Measurements from ENCODE around the gene LIPN. TPM values are rescaled to one million over a fixed set of nuclear protein-coding genes. Genes with fewer than 3 reads are reported as not detected.

Gene LIPN
- total RNA-seq, 1 donor from 2014 or later = not detected

DNA sequence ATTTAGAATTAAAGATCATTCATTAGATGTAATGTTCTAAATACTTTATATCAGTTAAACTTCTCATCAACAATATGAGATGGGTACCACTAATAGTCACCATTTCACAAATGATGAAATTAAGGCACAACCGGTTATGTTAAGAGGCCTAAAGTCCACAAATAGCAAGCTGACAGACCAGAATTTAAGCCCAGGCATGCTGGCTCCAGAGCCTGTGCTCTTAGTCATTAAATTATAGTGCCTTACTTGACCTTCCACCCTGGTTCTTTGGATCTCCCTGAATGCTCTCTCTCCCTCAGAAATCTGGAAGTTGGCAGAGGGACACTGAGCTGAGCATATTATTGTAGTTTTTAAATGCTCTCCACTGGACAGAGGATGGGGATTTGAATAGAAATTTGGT, 3.6 kb downstream of the LIPN start:
- no peak for DNase-seq (ENCODE audit: low read depth, low spot score)
- Mint-ChIP-seq H3K36me3 (ENCODE audit: low read depth) (no peaks in the 10 kb centered on the region), H3K27me3 (ENCODE audit: low read depth) (no peaks in the 10 kb centered on the region), H3K27ac (ENCODE audit: unreplicated experiment) (no peak overlapping the region), H3K4me3 (no peak overlapping the region), H3K9me3 (no peaks in the 10 kb centered on the region), H3K4me1 (no peaks in the 10 kb centered on the region)
- TF ChIP-seq, protein P1, sequence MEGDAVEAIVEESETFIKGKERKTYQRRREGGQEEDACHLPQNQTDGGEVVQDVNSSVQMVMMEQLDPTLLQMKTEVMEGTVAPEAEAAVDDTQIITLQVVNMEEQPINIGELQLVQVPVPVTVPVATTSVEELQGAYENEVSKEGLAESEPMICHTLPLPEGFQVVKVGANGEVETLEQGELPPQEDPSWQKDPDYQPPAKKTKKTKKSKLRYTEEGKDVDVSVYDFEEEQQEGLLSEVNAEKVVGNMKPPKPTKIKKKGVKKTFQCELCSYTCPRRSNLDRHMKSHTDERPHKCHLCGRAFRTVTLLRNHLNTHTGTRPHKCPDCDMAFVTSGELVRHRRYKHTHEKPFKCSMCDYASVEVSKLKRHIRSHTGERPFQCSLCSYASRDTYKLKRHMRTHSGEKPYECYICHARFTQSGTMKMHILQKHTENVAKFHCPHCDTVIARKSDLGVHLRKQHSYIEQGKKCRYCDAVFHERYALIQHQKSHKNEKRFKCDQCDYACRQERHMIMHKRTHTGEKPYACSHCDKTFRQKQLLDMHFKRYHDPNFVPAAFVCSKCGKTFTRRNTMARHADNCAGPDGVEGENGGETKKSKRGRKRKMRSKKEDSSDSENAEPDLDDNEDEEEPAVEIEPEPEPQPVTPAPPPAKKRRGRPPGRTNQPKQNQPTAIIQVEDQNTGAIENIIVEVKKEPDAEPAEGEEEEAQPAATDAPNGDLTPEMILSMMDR (conservative IDR thresholded peaks at IDR 0.05) = no peak

DNA sequence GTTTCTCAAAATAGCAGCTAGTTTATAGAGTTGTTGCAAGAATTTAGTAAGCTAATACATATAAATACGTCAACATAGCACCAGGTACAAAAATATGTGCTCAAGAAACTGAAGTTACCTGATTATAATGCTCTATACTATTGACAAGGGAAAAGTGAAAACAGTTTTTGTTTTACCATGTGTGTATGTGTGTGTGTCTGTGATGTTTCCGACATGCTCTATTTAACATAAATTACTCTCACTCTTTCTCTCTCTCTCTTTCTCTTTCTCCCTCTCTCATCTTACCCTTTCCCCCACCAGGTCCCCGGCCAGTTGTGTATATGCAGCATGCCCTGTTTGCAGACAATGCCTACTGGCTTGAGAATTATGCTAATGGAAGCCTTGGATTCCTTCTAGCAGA, 4.3 kb downstream of the LIPN start:
- no peaks in the 10 kb centered on the region for H3K9me3 Mint-ChIP-seq
- TF ChIP-seq, protein P1 (conservative IDR thresholded peaks at IDR 0.05) = no peak
- no peaks in the 10 kb centered on the region for H3K27me3 Mint-ChIP-seq (ENCODE audit: low read depth)
- H3K36me3 Mint-ChIP-seq (ENCODE audit: low read depth) = no peaks in the 10 kb centered on the region
- no peak overlapping the region for H3K4me3 Mint-ChIP-seq
- no peaks in the 10 kb centered on the region for H3K4me1 Mint-ChIP-seq
- DNase-seq (ENCODE audit: low read depth, low spot score) = no peak
- H3K27ac Mint-ChIP-seq (ENCODE audit: unreplicated experiment) = no peak overlapping the region

DNA sequence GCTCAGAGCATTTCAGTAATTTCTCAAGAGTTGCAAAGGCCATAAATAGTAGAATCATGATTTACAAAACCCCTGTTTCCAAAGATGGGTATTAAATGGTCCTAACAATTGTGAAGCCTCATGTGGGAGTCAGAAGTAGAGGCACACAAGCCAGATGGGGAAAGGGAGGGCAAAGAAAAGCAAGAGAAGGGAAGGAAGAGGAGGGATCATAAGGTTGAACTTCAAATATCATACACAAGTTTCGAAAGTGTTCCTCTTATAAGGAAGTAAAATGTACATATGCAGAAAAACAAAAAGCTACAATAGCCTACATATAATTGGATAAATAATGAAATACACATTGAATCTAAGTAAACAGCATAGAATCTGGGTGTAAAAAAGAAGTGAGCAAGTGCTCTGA, 6.0 kb downstream of the LIPN start:
- TF ChIP-seq, protein P1 (conservative IDR thresholded peaks at IDR 0.05) = no peak
- DNase-seq (ENCODE audit: low read depth, low spot score) = no peak
- H3K27me3 Mint-ChIP-seq (ENCODE audit: low read depth) = no peaks in the 10 kb centered on the region
- no peaks in the 10 kb centered on the region for H3K9me3 Mint-ChIP-seq
- no peak overlapping the region for H3K4me3 Mint-ChIP-seq
- H3K36me3 Mint-ChIP-seq (ENCODE audit: low read depth) = no peaks in the 10 kb centered on the region
- H3K27ac Mint-ChIP-seq (ENCODE audit: unreplicated experiment) = no peak overlapping the region
- no peaks in the 10 kb centered on the region for H3K4me1 Mint-ChIP-seq

DNA sequence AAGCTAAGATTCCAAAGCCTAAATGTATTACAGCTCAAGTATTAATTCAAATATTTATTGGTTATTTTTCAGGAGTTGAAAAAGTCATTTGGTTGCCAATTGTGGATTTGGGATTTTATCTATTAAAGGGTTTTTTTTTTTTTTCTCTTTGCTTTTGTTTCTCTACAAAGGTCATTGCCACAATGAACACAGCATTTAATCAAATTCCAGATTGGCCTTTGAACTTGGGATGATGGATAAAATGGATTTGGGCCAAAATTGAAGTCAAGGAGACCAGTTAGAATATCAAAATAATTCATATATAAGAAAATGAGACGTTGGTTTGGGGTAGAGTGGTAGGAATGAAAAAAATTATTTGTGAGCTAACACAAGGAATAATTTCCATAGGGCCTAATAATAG, 9.6 kb downstream of the LIPN start:
- H3K27ac Mint-ChIP-seq (ENCODE audit: unreplicated experiment) = no peak overlapping the region
- H3K27me3 Mint-ChIP-seq (ENCODE audit: low read depth) = no peaks in the 10 kb centered on the region
- DNase-seq (ENCODE audit: low read depth, low spot score) = no peak
- H3K4me1 Mint-ChIP-seq = no peaks in the 10 kb centered on the region
- H3K36me3 Mint-ChIP-seq (ENCODE audit: low read depth) = no peaks in the 10 kb centered on the region
- peaks cover 7% of the 10 kb centered on the region for H3K9me3 Mint-ChIP-seq
- TF ChIP-seq, protein P1 (conservative IDR thresholded peaks at IDR 0.05) = no peak
- H3K4me3 Mint-ChIP-seq = no peak overlapping the region

DNA sequence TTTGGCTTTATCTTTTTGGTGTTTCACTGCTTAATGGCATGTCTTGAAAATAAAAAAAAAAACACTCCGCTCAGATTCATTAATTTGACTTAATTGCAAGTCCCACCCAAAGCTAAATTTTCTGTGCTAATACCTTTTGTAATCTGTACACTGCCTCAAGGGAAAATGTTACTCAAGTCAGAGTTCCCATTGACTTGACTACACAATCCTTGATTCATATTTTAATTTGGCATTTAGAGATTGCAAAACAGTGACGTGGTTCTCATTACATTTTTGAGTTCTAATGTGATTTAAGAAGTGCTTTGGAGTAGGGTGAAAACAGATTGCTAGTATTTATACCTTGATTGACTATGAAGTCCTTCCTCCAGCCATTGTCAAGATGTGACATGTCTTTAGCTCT, 21.4 kb downstream of the LIPN start:
- Mint-ChIP-seq H3K9me3 (peaks cover 5% of the 10 kb centered on the region), H3K27ac (ENCODE audit: unreplicated experiment) (no peak overlapping the region), H3K36me3 (ENCODE audit: low read depth) (no peaks in the 10 kb centered on the region), H3K4me1 (no peaks in the 10 kb centered on the region), H3K27me3 (ENCODE audit: low read depth) (peaks cover 2% of the 10 kb centered on the region), H3K4me3 (no peak overlapping the region)
- TF ChIP-seq, protein P1 (conservative IDR thresholded peaks at IDR 0.05) = no peak
- no peak for DNase-seq (ENCODE audit: low read depth, low spot score)

DNA sequence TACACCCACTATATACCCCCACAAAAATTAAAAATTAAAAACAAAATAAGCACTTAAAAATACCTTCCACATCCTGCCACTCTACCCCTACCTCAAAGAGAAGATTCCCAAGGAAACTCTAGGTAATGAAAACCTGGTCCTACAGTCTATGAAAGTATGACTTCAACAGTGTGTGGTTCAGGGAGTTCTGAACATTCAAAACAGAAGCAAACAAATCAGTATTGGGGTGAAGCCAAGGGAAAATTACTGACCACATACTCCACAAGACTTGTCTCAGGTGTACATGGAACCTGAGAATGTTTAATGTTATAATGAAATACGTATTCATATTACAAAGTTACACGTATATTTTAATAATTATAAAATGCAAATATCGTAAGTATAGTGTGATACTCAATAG, 22.4 kb downstream of the LIPN start:
- H3K36me3 Mint-ChIP-seq (ENCODE audit: low read depth) = no peaks in the 10 kb centered on the region
- DNase-seq (ENCODE audit: low read depth, low spot score) = no peak
- H3K9me3 Mint-ChIP-seq = peaks cover 5% of the 10 kb centered on the region
- H3K27ac Mint-ChIP-seq (ENCODE audit: unreplicated experiment) = no peak overlapping the region
- TF ChIP-seq, protein P1 (conservative IDR thresholded peaks at IDR 0.05) = no peak
- H3K4me3 Mint-ChIP-seq = no peak overlapping the region
- H3K27me3 Mint-ChIP-seq (ENCODE audit: low read depth) = peaks cover 2% of the 10 kb centered on the region
- H3K4me1 Mint-ChIP-seq = no peaks in the 10 kb centered on the region
